Activated T-cell treated with anti-CD3 and anti-CD28 coated beads for 24 hours (primary cell): ENCODE results near the gene MMADHC.

Experiments
- DNase-seq: peaks from one replicate; pipeline ENCODE4 v3.0.0-alpha.2; 2020; ENCODE audit warnings: low read depth

Gene MMADHC

GRCh38 chr2:149556452-149556851 is 31.1 kb downstream of the MMADHC start:
- DNase-seq, result no peak

- DNase-seq, result no peak
These were observed 34.7 kb downstream of the MMADHC start for GRCh38 chr2:149552830-149553229.

- DNase-seq, result no peak
These were observed 35.3 kb downstream of the MMADHC start for GRCh38 chr2:149552226-149552625.

- DNase-seq, result no peak
These were observed 42.9 kb downstream of the MMADHC start for GRCh38 chr2:149544692-149545091.

GRCh38 chr2:149543845-149544244 is 43.7 kb downstream of the MMADHC start:
- DNase-seq, result no peak

GRCh38 chr2:149540138-149540537 is 47.4 kb downstream of the MMADHC start:
- no peak for DNase-seq

GRCh38 chr2:149538138-149538833 is 49.3 kb downstream of the MMADHC start:
- DNase-seq, result no peak

- DNase-seq, result no peak
These were observed 50.4 kb downstream of the MMADHC start for GRCh38 chr2:149537092-149537726.

GRCh38 chr2:149536649-149537048 is 50.9 kb downstream of the MMADHC start:
- DNase-seq, result no peak

GRCh38 chr2:149534674-149535073 is 52.9 kb downstream of the MMADHC start:
- no peak for DNase-seq

GRCh38 chr2:149528983-149529382 is 58.6 kb downstream of the MMADHC start:
- DNase-seq, result no peak

GRCh38 chr2:149527998-149528755 is 59.4 kb downstream of the MMADHC start:
- DNase-seq, result no peak

GRCh38 chr2:149526689-149527088 is 60.9 kb downstream of the MMADHC start:
- no peak for DNase-seq

GRCh38 chr2:149525323-149525722 is 62.3 kb downstream of the MMADHC start:
- DNase-seq, result no peak
